Loucy (cell line): ENCODE data around the gene PLXNA2.

Experiments used
- H2AFZ ChIP-seq: fragments of 200-600 bp; sonication (generic); 2 replicates; pipeline ENCODE4 v1.6.0; 2016; ENCODE audit warnings: antibody characterized with exemption, mild to moderate bottlenecking, low read length, moderate library complexity
- H3F3A ChIP-seq: fragments of 200-600 bp; 2 replicates; pipeline ENCODE4 v1.6.0; 2016; ENCODE audit warnings: antibody characterized with exemption, low read depth, mild to moderate bottlenecking
- H3K27me3 ChIP-seq: fragments of 200-600 bp; sonication (generic); 2 replicates; pipeline ENCODE4 v1.6.1; 2014; ENCODE audit warnings: low read length, mild to moderate bottlenecking; ENCODE audit not compliant: insufficient read depth, poor library complexity, severe bottlenecking
- H3K36me3 ChIP-seq: fragments of 200-600 bp; sonication (generic); 2 replicates; pipeline ENCODE4 v1.6.1; 2016; ENCODE audit warnings: low read length; ENCODE audit not compliant: insufficient read depth
- H3K4me1 ChIP-seq: fragments of 200-600 bp; sonication (generic); 2 replicates; pipeline ENCODE4 v1.5.1; 2014; ENCODE audit warnings: low read length, mild to moderate bottlenecking; ENCODE audit not compliant: insufficient read depth, poor library complexity, severe bottlenecking
- H3K4me2 ChIP-seq: fragments of 200-600 bp; sonication (generic); 2 replicates; pipeline ENCODE4 v1.6.0; 2014; ENCODE audit warnings: antibody characterized with exemption, low read length, low read depth, mild to moderate bottlenecking; ENCODE audit not compliant: poor library complexity, severe bottlenecking
- H3K4me3 ChIP-seq: fragments of 200-600 bp; sonication (generic); 2 replicates; pipeline ENCODE4 v1.5.1; 2014; ENCODE audit warnings: low read length, mild to moderate bottlenecking, mixed read lengths; ENCODE audit not compliant: poor library complexity, severe bottlenecking
- H3K79me2 ChIP-seq: fragments of 200-600 bp; sonication (generic); 2 replicates; pipeline ENCODE4 v1.6.1; 2014; ENCODE audit warnings: low read length; ENCODE audit not compliant: insufficient read depth
- H3K9ac ChIP-seq: fragments of 200-600 bp; sonication (generic); 2 replicates; pipeline ENCODE4 v1.6.0; 2014; ENCODE audit warnings: mild to moderate bottlenecking, low read depth, low read length, moderate library complexity; ENCODE audit not compliant: poor library complexity, severe bottlenecking
- H3K9me2 ChIP-seq: fragments of 200-600 bp; sonication (generic); replicated peaks from 2 replicates; pipeline ENCODE4 v1.6.1; 2016; ENCODE audit warnings: low read depth, low read length, mixed read lengths
- H3K9me3 ChIP-seq: fragments of 200-600 bp; sonication (generic); 2 replicates; pipeline ENCODE4 v1.6.1; 2014; ENCODE audit warnings: mild to moderate bottlenecking, antibody characterized with exemption, low read length, low read depth; ENCODE audit not compliant: insufficient read depth
- H4K20me1 ChIP-seq: fragments of 200-600 bp; sonication (generic); 2 replicates; pipeline ENCODE4 v1.6.0; 2014; ENCODE audit warnings: antibody characterized with exemption, low read length, mild to moderate bottlenecking; ENCODE audit not compliant: insufficient read depth, poor library complexity, severe bottlenecking
- EZH2phosphoT487 ChIP-seq: fragments of 200-600 bp; IDR thresholded peaks from 2 replicates; pipeline ENCODE4 v1.6.1; 2018; ENCODE audit warnings: antibody characterized with exemption, mild to moderate bottlenecking, moderate library complexity, borderline replicate concordance
- TF ChIP-seq, protein P1 (sequence below): fragments of 200-600 bp; sonication (generic); conservative IDR thresholded peaks from 2 replicates; pipeline ENCODE4 v1.5.1; 2014; ENCODE audit warnings: mild to moderate bottlenecking, antibody characterized with exemption, low read length

PLXNA2 gene

DNA sequence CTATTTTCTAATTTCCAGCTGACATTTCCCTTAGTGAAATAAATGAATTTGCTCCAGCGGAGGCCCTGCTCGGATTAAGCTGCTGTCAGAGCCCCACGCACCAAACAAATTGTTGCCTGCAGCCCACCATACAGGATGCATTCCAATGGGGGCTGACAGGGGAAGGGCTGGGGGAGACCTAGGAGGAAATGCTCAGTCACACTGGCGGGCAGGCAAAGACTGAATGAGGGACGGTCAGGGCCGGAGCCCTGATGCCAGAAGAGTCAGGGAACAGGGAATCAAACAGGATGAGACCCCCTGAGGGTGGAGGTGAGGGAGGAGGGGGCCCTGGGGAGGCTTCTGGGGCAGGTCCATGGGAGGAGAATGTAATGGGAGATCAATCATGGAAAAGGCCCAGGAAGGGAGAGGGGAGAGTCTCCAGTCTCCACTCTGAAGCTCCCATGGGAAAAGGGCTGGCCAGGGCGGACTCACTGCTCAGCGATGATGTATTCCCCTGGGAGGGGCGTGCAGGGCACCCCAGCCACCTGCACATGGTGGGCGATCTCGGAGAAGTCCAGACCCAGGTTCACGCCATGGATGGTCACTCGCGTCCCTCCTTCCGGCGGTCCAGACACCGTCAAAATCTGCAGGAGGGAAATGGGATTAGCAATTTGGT, 183.8 kb downstream of the PLXNA2 start:
- H3K27me3 ChIP-seq = no peaks in the 10 kb centered on the region
- H2AFZ ChIP-seq = no peak overlapping the region
- H3K4me2 ChIP-seq = no peak overlapping the region
- H3K4me3 ChIP-seq = no peak overlapping the region
- no peaks in the 10 kb centered on the region for H4K20me1 ChIP-seq
- no peak overlapping the region for H3K9ac ChIP-seq
- no peaks in the 10 kb centered on the region for H3K9me3 ChIP-seq
- no peaks in the 10 kb centered on the region for H3K9me2 ChIP-seq
- H3K4me1 ChIP-seq = no peaks in the 10 kb centered on the region
- no peaks in the 10 kb centered on the region for H3K79me2 ChIP-seq
- H3F3A ChIP-seq = no peaks in the 10 kb centered on the region
- TF ChIP-seq, protein P1, sequence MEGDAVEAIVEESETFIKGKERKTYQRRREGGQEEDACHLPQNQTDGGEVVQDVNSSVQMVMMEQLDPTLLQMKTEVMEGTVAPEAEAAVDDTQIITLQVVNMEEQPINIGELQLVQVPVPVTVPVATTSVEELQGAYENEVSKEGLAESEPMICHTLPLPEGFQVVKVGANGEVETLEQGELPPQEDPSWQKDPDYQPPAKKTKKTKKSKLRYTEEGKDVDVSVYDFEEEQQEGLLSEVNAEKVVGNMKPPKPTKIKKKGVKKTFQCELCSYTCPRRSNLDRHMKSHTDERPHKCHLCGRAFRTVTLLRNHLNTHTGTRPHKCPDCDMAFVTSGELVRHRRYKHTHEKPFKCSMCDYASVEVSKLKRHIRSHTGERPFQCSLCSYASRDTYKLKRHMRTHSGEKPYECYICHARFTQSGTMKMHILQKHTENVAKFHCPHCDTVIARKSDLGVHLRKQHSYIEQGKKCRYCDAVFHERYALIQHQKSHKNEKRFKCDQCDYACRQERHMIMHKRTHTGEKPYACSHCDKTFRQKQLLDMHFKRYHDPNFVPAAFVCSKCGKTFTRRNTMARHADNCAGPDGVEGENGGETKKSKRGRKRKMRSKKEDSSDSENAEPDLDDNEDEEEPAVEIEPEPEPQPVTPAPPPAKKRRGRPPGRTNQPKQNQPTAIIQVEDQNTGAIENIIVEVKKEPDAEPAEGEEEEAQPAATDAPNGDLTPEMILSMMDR = no peak
- TF ChIP-seq EZH2phosphoT487 = no peak
- no peaks in the 10 kb centered on the region for H3K36me3 ChIP-seq

- Histone ChIP-seq H3K4me3 (no peak overlapping the region), H3K4me2 (no peak overlapping the region), H3K79me2 (no peaks in the 10 kb centered on the region), H3K9me3 (no peaks in the 10 kb centered on the region), H3K4me1 (no peaks in the 10 kb centered on the region), H4K20me1 (no peaks in the 10 kb centered on the region), H3K9ac (no peak overlapping the region), H3K36me3 (no peaks in the 10 kb centered on the region), H3K9me2 (no peaks in the 10 kb centered on the region), H3F3A (no peaks in the 10 kb centered on the region), H2AFZ (no peak overlapping the region), H3K27me3 (no peaks in the 10 kb centered on the region)
- TF ChIP-seq EZH2phosphoT487 = no peak
- TF ChIP-seq, protein P1 = no peak
Observed at GRCh38 chr1:208059409-208060001, 184.7 kb downstream of the PLXNA2 start.

DNA sequence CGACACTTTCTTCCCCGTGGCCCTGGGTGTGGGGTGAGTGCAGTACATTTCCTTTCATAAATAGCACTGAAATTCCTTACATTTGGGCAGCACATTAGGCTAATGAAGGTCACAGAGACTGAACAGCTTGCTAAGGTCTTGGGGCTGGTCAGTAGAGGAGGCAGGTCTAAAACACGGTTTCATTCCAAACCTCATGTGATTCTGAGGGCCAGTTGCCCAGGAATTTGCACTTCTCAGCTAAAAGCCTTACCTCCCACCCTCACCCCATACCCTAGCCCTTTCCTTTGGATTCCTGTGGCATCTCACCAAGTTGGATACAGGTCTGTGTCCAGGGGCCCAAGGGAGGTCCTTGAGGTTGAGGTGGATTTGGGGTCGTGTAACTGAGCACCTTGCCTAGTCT, 185.4 kb downstream of the PLXNA2 start:
- H3K4me3 ChIP-seq = no peak overlapping the region
- no peaks in the 10 kb centered on the region for H3K4me1 ChIP-seq
- no peaks in the 10 kb centered on the region for H3F3A ChIP-seq
- no peaks in the 10 kb centered on the region for H3K9me3 ChIP-seq
- no peak overlapping the region for H3K4me2 ChIP-seq
- no peaks in the 10 kb centered on the region for H3K79me2 ChIP-seq
- no peak for TF ChIP-seq EZH2phosphoT487
- TF ChIP-seq, protein P1 = no peak
- no peaks in the 10 kb centered on the region for H4K20me1 ChIP-seq
- no peaks in the 10 kb centered on the region for H3K9me2 ChIP-seq
- no peak overlapping the region for H3K9ac ChIP-seq
- no peaks in the 10 kb centered on the region for H3K27me3 ChIP-seq
- H3K36me3 ChIP-seq = no peaks in the 10 kb centered on the region
- no peak overlapping the region for H2AFZ ChIP-seq
